Hepatocyte (in vitro differentiated cells): ENCODE results near the gene RALGAPA2.

Experiments
- EZH2 ChIP-seq: fragments of 200-600 bp; sonication (generic); IDR thresholded peaks from 2 replicates; pipeline ENCODE4 v1.6.1; 2016; ENCODE audit warnings: antibody characterized with exemption, mild to moderate bottlenecking, borderline replicate concordance
- EZH2phosphoT487 ChIP-seq: fragments of 200-600 bp; sonication (generic); IDR thresholded peaks from one replicate; pipeline ENCODE4 v1.6.1; 2018; ENCODE audit warnings: antibody characterized with exemption, mild to moderate bottlenecking, low read depth, moderate library complexity; ENCODE audit not compliant: unreplicated experiment, severe bottlenecking
- TF ChIP-seq, protein P1 (sequence below): fragments of 200-600 bp; sonication (generic); IDR thresholded peaks from 2 replicates; pipeline ENCODE4 v1.5.1; 2016; ENCODE audit warnings: antibody characterized with exemption, mild to moderate bottlenecking; ENCODE audit not compliant: poor library complexity

GRCh38 chr20:20360464-20360863 is 352.0 kb downstream of the RALGAPA2 start:
- TF ChIP-seq, protein P1, sequence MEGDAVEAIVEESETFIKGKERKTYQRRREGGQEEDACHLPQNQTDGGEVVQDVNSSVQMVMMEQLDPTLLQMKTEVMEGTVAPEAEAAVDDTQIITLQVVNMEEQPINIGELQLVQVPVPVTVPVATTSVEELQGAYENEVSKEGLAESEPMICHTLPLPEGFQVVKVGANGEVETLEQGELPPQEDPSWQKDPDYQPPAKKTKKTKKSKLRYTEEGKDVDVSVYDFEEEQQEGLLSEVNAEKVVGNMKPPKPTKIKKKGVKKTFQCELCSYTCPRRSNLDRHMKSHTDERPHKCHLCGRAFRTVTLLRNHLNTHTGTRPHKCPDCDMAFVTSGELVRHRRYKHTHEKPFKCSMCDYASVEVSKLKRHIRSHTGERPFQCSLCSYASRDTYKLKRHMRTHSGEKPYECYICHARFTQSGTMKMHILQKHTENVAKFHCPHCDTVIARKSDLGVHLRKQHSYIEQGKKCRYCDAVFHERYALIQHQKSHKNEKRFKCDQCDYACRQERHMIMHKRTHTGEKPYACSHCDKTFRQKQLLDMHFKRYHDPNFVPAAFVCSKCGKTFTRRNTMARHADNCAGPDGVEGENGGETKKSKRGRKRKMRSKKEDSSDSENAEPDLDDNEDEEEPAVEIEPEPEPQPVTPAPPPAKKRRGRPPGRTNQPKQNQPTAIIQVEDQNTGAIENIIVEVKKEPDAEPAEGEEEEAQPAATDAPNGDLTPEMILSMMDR: peak; percentile 86
- TF ChIP-seq EZH2 (no peak), EZH2phosphoT487 (no peak)
